Activated CD4-positive, alpha-beta memory T cell treated with anti-CD3 and anti-CD28 coated beads, Interleukin-2, amount 10 ng/mL, durations not matched to agents 7 days and 5 days (primary cell): ENCODE results near the gene P2RY11. TPM values are rescaled to one million over a fixed set of nuclear protein-coding genes. Genes with fewer than 3 reads are reported as not detected.

Experiments used
- CTCF ChIA-PET: fragments of 350-600 bp; sonication (Branson Sonifier 250); formaldehyde crosslinking; loops from one replicate; lab custom pipeline; 2021; ENCODE audit warnings: antibody characterized with exemption, inconsistent platforms; lab: Charles Lee
- POLR2A ChIA-PET: fragments of 350-600 bp; sonication (Branson Sonifier 250); formaldehyde crosslinking; loops from one replicate; lab custom pipeline; 2021; ENCODE audit warnings: antibody characterized with exemption; lab: Charles Lee
- DNase-seq: peaks from one replicate; pipeline ENCODE4 v3.0.0-alpha.2; 2020
- H3K27ac Mint-ChIP-seq: one replicate; pipeline ENCODE4 v1.8.0; 2021; ENCODE audit warnings: mild to moderate bottlenecking, mixed read lengths
- H3K27me3 Mint-ChIP-seq: one replicate; pipeline ENCODE4 v1.8.0; 2021; ENCODE audit warnings: mixed read lengths
- H3K36me3 Mint-ChIP-seq: one replicate; pipeline ENCODE4 v1.8.0; 2021; ENCODE audit warnings: low read depth, mixed read lengths
- H3K4me1 Mint-ChIP-seq: one replicate; pipeline ENCODE4 v1.8.0; 2021; ENCODE audit warnings: mixed read lengths
- H3K4me3 Mint-ChIP-seq: one replicate; pipeline ENCODE4 v1.8.0; 2021; ENCODE audit warnings: mild to moderate bottlenecking, mixed read lengths
- H3K9me3 Mint-ChIP-seq: one replicate; pipeline ENCODE4 v1.8.0; 2021; ENCODE audit warnings: mixed read lengths
- total RNA-seq, 2 experiments: library from RNA; stranded (reverse); gene quantifications; one replicate each; pipeline ENCODE4 v1.2.3, GENCODE V29; 2021

Gene P2RY11
- total RNA-seq, 2 experiments from 2014 or later: 33.2 to 33.5 TPM

DNA sequence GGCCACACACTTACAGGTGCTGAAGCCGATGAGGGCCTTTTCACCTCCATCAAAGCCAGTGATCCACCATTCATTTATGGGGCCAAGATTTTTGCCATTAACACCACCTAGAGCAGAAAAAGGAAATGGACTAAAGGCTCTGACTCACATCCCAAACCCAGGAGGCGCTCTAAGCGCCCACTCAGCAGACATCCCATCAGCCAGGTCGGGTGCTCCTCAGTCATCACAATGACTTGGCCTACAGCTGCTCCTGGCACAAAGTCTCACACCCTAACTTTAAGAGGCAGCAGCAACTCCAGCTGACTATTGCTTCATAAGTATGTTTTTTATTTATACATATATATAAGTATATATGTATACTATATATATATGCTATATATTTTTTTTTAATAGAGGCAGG, 44.3 kb downstream of the P2RY11 start:
- no peak overlapping the region for H3K27ac Mint-ChIP-seq
- ChIA-PET CTCF (no interaction called here), POLR2A (no interaction called here)
- H3K36me3 Mint-ChIP-seq: peaks cover 89% of the 10 kb centered on the region
- no peak for DNase-seq
- no peaks in the 10 kb centered on the region for H3K9me3 Mint-ChIP-seq
- no peak overlapping the region for H3K4me3 Mint-ChIP-seq
- H3K27me3 Mint-ChIP-seq: no peaks in the 10 kb centered on the region
- H3K4me1 Mint-ChIP-seq: no peaks in the 10 kb centered on the region

DNA sequence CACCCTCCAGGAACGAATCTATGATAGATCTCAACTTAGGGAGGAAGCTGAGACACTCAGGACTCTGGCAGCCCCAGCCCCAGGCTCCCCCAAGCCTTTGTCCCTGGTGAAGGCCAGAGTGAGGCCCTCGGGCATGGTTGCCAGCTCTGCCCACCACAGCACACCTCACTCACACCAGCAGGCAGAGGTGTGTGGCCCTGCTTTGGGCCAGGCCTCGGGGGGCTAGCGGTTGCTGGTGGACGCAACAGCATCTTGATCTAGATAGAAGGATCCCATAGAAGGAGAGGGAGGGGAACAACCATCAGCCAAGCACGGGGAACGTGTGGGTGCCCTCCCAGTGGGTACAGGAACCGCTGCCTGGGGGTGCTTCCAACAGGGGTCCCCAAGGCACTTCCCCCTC, 46.6 kb downstream of the P2RY11 start:
- CTCF ChIA-PET: no interaction called here
- Mint-ChIP-seq H3K4me1 (no peaks in the 10 kb centered on the region), H3K27me3 (no peaks in the 10 kb centered on the region), H3K9me3 (no peaks in the 10 kb centered on the region), H3K36me3 (peaks cover 81% of the 10 kb centered on the region), H3K4me3 (no peak overlapping the region), H3K27ac (no peak overlapping the region)
- POLR2A ChIA-PET: interaction anchor here (0.6 kb wide), 1 partner anchor 13 kb away, joined by 3 read pairs; no protein-coding TSS in a partner anchor
- DNase-seq: no peak

DNA sequence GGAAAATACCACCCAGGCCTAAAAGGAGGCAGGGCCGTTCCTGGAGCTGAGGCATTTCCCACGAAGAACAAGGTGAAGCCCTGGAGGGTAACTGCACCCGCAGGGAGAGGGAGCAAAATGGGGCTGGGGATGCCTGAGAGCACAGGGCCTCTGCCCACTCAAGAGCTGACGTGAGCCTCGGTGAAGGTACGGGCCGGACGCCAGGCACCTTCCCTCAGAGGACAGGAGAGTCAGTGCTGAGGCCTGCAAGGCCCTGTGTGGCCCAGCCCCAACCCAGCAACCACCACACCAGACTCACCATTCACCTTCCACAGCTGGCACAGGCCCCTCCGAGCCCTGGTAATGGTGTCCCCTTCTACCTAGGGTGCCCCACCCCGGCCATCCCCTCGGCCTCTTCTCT, 47.0 kb downstream of the P2RY11 start:
- H3K27ac Mint-ChIP-seq: no peak overlapping the region
- no peak for DNase-seq
- no peaks in the 10 kb centered on the region for H3K27me3 Mint-ChIP-seq
- ChIA-PET POLR2A (no interaction called here), CTCF (interaction anchor here (1.1 kb wide), 1 partner anchor 38 kb away, joined by 5 read pairs; no protein-coding TSS in a partner anchor)
- no peaks in the 10 kb centered on the region for H3K4me1 Mint-ChIP-seq
- no peak overlapping the region for H3K4me3 Mint-ChIP-seq
- no peaks in the 10 kb centered on the region for H3K9me3 Mint-ChIP-seq
- H3K36me3 Mint-ChIP-seq: peaks cover 82% of the 10 kb centered on the region

DNA sequence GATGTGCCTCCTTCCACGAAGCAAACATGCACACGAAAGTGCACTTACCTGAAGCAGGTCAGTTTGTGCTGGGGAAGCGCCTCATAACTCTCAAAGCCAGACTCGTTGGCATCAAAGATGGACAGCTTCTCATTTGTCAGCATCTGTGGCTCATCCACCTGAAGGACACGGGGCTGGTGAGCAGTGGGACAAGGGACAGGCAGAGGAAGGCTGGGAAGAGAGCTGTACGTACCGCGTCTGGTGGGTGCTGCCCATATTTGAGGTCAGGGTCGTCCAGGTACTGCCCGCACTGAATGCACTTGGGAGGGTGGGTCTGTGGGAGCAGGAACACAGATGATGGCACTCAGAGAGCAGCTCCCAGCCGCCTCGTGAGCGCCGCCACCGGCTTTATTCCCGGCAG, 48.1 kb downstream of the P2RY11 start:
- DNase-seq: no peak
- no peaks in the 10 kb centered on the region for H3K9me3 Mint-ChIP-seq
- H3K27me3 Mint-ChIP-seq: no peaks in the 10 kb centered on the region
- no peak overlapping the region for H3K27ac Mint-ChIP-seq
- ChIA-PET CTCF (interaction anchor here (1.1 kb wide), 1 partner anchor 39 kb away, joined by 5 read pairs; no protein-coding TSS in a partner anchor), POLR2A (no interaction called here)
- peaks cover 81% of the 10 kb centered on the region for H3K36me3 Mint-ChIP-seq
- no peaks in the 10 kb centered on the region for H3K4me1 Mint-ChIP-seq
- no peak overlapping the region for H3K4me3 Mint-ChIP-seq

DNA sequence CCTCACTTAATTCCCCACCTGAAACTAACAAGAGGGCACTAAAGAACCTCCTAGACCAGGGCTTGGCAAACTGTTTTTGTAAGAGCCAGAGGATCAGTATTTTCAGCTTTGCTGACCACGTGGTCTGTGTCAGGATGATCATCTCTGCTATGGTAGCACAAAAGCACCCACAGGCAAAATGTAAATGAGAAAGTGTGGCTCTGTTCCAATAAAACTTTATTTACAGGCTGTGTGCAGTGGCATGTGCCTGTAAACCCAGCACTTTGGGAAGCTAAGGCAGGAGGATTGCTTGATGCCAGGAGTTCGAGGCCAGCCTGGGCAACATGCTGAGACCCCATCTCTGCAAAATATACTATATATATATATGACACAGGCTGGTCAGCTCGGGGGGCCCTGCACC, 52.0 kb downstream of the P2RY11 start:
- Mint-ChIP-seq H3K9me3 (no peaks in the 10 kb centered on the region), H3K4me3 (no peak overlapping the region), H3K27me3 (no peaks in the 10 kb centered on the region), H3K36me3 (peaks cover 70% of the 10 kb centered on the region), H3K27ac (no peak overlapping the region), H3K4me1 (peaks cover 5% of the 10 kb centered on the region)
- no peak for DNase-seq
- ChIA-PET POLR2A (interaction anchor here (1.1 to 1.3 kb wide), 2 partner anchors 20 to 31 kb away, joined by 3 to 4 read pairs; partner anchors contain the start of gene DNMT1), CTCF (no interaction called here)

Other genes with a start within 250 kb of the P2RY11 start
- 10 to 100 TPM in 1 of 2 experiments, 1 to 10 TPM in 1; 9.7 to 10.5 TPM for gene OLFM2, start 175.2 kb upstream of the P2RY11 start, total RNA-seq
- gene COL5A3, start 101.2 kb upstream of the P2RY11 start, total RNA-seq: 1 to 10 TPM; 1.1 TPM
- gene RDH8, start 98.2 kb upstream of the P2RY11 start, total RNA-seq: not detected
- 100 to 1,000 TPM; 103 to 108 TPM for gene SHFL, start 25.4 kb upstream of the P2RY11 start, total RNA-seq
- gene ANGPTL6, start 9.0 kb upstream of the P2RY11 start, total RNA-seq: 1 to 10 TPM; 2.4 TPM
- gene PPAN, start 5.3 kb upstream of the P2RY11 start, total RNA-seq: 10 to 100 TPM; 74.3 to 75.6 TPM
- gene EIF3G, start 8.2 kb downstream of the P2RY11 start, total RNA-seq: 100 to 1,000 TPM; 202 to 203 TPM
- gene DNMT1, start 83.3 kb downstream of the P2RY11 start, total RNA-seq: 100 to 1,000 TPM; 314 to 331 TPM
- gene S1PR2, start 119.6 kb downstream of the P2RY11 start, total RNA-seq: 10 to 100 TPM in 1 of 2 experiments, 1 to 10 TPM in 1; 9.5 to 10.6 TPM
- 10 to 100 TPM; 55.4 to 58.6 TPM for gene MRPL4, start 140.5 kb downstream of the P2RY11 start, total RNA-seq
- gene ICAM1, start 159.4 kb downstream of the P2RY11 start, total RNA-seq: 10 to 100 TPM; 23.8 to 24.3 TPM
- 1 to 10 TPM; 1.5 to 2.0 TPM for gene ICAM4, start 175.3 kb downstream of the P2RY11 start, total RNA-seq
- 1 to 10 TPM in 1 of 2 experiments, under 1 TPM in 1; 0.53 to 1.1 TPM for gene ICAM5, start 178.3 kb downstream of the P2RY11 start, total RNA-seq
- gene ZGLP1, start 198.1 kb downstream of the P2RY11 start, total RNA-seq: 1 to 10 TPM; 1.0 to 1.4 TPM
- gene FDX2, start 204.3 kb downstream of the P2RY11 start, total RNA-seq: 1 to 10 TPM; 3.5 to 3.7 TPM
- 10 to 100 TPM; 62.1 to 68.6 TPM for gene RAVER1, start 221.8 kb downstream of the P2RY11 start, total RNA-seq
- 100 to 1,000 TPM; 223 to 237 TPM for gene ICAM3, start 227.9 kb downstream of the P2RY11 start, total RNA-seq